A172 (cell line): ENCODE results near the gene LHX6. TPM values are rescaled to one million over a fixed set of nuclear protein-coding genes. Genes with fewer than 3 reads are reported as not detected.

Experiments used
- DNase-seq: peaks from one replicate; pipeline ENCODE4 v3.0.0-alpha.2; 2015; ENCODE audit warnings: low spot score
- total RNA-seq: library from RNA; depleted of rRNA; stranded (reverse); fragments of >200 nt; shearing (Covaris generic); gene quantifications from 2 replicates; pipeline ENCODE4 v1.2.3, GENCODE V29; 2014

LHX6 gene
- total RNA-seq, 1 experiment from 2014 or later: 2.2 TPM

DNA sequence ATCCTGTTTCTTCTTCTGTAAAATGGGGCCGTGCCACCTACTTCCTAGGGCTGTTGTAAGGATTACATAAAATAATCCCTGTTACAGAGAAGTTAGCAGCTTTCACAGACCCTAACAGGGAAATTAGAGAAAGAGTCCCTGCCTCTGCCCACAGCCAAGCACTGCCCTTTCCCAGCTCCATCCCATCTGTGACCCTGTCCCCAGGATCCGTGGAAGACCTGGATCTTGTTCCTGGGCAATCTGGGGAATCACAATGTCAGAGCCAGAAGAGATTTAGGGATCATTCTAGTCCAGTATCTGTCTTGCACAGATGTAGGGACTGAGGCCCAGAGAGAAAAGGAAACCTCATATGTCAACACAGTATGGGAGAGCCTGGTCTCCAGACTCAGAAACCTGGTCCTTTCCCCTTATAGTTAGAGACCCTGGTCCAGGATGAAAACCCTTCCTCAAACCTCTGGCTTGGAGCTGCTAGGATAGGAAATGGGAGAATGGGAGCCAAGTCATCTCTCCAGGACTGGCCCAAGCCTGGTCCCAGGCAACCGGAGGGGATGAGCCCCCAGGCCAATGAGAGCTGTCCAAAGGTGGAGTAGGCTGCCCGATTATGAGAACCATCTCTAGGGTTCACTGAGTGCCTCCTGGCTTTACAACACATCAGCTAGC is 12.5 kb downstream of the LHX6 start:
- DNase-seq: no peak

DNA sequence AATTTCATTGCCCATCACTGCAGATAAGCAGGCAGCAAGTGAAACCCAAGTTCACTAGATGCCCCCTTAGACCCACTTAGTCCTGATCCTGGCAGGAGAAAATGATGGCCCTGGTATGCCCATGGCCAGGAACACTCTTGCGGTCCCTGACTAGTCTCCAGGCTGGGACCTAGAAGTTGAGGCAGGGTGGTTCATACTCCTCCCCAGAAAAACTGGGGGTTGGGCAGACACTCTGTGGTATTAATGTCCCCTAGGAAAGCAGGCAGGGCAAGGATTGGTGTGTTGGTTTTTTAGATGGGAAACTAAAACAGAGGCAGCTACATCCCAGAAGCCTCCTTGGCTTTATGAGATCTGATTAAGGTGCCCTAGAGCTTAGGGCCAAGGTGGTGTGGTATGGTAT is 13.1 kb downstream of the LHX6 start:
- DNase-seq: no peak

GRCh38 chr9:122214507-122214906 is 14.2 kb downstream of the LHX6 start:
- DNase-seq: no peak

DNA sequence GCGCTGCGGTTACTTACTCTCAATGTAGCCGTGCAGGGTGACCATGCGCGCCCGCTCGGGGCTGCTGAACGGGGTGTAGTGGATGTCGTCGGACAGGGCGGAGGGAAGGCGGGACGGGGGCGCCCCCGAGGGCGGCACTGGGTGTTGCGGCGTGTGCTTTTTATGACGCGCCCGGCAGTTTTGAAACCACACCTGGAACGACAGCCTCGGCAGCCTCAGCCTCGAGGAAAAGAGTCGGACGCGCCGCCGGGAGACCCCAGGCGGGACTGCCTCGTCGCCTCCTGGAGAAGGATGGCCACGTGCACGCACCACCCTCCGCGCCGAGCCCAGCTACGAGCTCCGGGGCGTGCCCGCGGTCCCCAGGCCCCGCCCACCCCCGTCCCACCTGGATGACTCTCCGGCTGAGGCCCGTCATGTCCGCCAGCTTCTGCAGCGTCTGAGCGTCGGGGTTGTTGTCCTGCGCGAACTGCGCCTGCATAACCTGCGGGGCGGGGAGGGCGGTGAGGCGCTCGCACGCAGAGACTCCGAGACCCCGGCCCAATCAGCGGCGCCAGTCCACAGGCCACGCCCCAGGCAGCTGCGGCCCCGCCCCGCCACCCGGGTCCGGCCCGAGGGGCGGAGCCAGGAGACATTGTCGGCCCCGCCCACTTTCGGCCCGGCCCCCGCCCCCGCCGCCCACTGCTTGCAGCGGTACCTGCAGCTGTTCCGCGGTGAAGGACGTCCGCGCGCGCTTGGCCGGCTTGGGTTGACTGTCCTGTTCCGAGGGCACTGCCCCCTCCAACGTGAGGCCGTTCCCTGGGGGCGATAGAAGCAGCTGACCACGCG is 15.0 kb downstream of the LHX6 start:
- DNase-seq: peak; percentile 43

DNA sequence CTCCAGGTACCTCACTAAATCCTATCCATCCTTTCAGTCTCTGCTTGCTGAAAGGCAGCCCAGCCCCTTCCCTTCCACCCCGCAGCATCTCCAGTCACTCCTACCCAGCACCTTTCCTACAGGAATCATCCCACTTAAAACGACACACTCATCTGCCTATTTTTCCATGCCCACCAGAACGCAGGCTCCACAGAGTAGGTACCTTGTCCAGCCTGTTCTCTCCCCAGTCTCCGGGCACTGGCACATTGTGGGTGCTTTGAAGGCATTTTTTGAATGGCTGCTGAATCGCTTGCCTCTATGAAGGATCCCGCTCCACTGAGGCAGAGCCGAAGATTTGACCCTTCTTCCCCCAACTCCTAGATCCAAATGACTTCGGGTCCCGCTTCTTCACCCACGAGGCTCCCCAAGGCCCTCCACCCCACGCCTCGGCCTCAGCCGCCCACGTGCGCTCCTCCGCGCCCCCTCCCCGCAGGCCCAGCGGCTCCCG is 15.6 kb downstream of the LHX6 start:
- DNase-seq: no peak

GRCh38 chr9:122212473-122213004 is 16.2 kb downstream of the LHX6 start:
- no peak for DNase-seq

GRCh38 chr9:122209451-122209850 is 19.3 kb downstream of the LHX6 start:
- no peak for DNase-seq

GRCh38 chr9:122207096-122207495 is 21.7 kb downstream of the LHX6 start:
- no peak for DNase-seq

DNA sequence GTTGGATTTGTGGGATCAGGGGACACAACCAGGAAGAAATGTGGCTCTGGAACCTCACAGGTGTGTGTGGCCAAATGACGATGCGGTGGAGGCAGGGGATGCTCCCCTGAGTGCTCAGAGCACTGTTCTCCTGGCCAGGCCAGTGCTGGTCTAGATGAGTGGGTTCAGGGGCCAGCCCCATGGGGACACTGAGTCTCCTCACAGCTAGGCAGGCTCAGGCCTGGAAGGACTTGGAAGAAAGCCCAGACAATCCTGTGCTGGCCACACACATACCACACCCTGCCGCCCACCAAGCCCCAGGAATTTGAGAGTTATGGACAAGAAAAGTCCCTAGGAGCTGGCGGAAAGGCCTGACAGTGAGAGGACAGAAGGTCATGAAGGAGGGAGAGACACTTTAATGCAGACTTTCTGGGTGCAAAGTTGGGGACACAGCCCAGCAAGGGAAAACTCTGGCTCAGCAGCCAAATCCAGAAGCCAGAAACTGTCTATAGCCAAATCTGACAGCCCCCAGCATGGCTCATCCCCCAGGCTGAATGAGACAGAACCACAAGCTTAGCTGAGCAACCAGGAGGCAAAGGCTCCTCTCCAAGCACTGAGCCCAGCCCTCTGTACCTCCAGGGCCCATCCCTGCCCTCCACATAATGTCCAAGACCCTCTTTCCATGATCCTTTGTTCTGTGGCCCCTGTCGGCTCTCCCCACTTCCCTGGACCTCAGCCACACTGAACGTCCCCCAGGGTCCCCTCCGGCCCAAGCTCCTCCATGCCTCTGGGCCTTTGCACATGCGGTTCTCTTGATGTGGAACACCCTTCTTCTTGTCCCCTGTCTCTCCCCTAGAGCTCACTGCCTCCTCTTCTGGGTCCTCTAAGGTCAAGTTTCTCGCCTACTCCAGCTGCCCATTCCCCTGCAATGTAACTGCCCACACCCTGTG is 22.4 kb downstream of the LHX6 start:
- DNase-seq: peak; percentile 79

DNA sequence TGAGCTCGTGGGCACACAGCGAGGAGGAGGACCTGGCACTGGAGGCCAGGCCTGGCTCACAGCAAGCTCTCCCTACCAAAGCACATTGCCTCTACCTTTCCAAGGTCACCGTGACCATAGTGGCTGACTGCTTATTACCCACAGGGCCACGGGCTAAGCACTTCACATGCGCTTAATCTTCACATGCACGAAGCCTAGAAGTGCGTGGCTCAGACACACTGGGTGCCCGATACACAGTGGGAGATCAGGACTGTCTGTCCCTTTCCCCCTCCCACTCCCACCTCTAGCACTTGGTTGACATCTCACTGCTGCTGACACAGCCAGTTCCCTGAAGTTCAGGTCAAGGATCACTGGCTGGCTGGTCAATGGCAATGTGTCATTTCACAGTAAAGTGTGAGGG is 23.6 kb downstream of the LHX6 start:
- no peak for DNase-seq

DNA sequence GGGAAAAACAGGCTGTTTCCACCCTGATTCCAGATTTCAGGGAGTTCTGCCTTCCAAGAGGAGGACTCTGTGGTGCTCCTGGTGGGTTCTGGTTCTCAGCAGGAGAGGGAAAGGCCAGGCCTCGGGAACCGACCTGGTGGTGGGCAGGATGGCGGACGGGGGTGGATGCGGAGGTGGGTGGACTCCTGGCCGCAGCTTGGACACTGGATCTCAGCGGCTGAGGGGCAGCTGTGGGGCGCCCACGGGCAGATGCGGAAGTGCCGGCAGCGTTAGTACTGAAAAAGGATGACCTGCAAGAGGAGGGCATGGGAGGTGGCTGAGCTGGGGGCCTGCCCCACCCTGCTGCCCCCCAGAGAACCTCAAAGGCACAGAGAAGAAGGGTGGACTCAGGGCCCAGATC is 24.3 kb downstream of the LHX6 start:
- no peak for DNase-seq

DNA sequence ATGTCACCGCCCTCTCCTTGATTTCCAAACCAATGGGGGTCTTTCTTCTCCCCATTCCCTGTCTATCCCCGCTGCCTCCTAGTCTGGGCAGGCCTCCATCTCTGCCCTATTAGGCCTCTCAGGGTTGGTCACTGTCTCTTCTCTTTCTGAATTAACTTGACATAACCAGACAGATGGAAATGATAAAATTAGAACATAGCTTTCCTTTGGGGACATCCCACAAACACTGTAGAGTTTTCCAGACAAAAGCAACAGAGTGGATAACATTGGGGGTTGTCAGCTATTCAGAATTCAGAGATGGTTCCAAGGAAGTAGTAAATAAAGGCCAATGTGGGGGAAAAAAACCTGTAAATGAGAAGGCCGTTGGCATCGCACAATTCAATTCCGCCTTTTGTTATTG is 24.7 kb downstream of the LHX6 start:
- DNase-seq: no peak

- DNase-seq: no peak
Observed at GRCh38 chr9:122202111-122202510, 26.6 kb downstream of the LHX6 start.

GRCh38 chr9:122201641-122202040 is 27.1 kb downstream of the LHX6 start:
- peak; percentile 27 for DNase-seq

DNA sequence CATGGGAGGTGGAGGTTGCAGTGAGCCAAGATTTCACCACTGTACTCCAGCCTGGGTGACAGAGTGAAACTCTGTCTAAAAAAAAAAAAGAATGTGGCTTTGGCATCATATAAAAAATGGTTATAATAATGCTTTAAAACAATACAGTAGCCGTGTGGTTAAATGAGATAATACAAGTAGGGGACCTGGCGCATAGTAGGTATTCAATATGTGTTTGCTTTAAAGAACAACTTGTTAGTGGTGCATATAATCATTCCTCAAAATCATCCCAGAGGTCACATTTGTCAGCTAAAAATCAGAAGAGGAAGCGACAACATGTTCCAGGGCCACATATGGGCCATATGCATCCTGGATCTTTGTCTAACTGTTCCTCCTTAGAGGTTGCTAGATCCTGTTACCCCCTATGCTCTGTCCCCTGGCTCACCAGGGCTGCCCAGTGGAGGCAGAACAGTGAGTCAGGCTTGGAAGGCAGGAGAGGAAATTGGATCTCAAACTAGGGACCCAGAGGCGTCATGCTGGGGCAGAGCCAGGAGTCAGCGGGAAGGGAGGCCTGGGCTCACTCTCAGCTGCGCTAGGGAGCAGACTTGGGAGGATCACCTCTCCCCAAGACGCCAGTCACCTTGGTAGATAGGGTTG is 27.7 kb downstream of the LHX6 start:
- peak; percentile 53 for DNase-seq

- no peak for DNase-seq
Observed at GRCh38 chr9:122197882-122198281, 30.9 kb downstream of the LHX6 start.

DNA sequence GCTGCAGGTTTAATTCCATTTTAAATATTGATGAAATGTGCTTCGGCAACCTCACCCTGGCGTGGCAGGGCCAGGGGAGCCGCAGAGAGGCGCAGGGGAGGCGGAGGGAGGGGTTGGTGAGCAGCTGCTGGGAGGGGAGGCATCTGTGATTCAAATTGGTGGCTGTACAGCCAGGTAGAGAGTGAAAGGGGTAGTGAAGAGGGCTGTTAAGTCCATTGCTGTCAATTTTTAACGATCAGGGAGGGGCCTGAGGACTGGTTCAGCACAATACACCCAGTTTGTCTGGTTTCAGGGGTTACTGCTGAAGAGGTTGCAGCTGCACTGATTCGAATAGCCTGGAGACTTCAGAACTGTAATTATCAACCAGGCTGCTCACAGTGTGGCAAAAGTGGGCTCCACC is 31.3 kb downstream of the LHX6 start:
- DNase-seq: no peak

- DNase-seq: no peak
Observed at GRCh38 chr9:122195875-122196274, 32.9 kb downstream of the LHX6 start.

DNA sequence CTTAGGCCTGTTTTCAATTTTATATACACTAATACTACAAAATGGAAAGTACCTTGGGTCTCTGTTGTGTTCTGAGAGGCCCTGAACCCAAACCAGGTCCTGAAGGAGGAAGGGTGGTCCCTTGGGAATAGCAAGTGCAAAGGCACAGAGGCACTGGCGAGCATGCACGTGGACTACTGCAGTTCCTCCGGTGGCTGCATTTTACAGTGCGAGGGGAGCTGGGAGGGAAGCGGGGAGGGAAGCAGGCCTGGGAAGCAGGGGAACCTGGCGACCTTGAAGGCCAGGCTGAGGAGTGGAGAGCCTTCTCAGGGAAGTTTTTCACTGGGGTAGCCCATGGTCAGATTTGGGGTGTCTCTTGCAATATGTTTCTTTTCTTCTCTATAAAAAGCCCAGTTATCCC is 35.1 kb downstream of the LHX6 start:
- DNase-seq: no peak

GRCh38 chr9:122192914-122193525 is 35.7 kb downstream of the LHX6 start:
- no peak for DNase-seq
